ENCODE results near the gene UNC119B.

UNC119B gene

GRCh38 chr12:120677765-120678473 is 32.3 kb upstream of the UNC119B start:
- no peak for TF ChIP-seq CTCF (IDR thresholded peaks at IDR 0.05)
- H3K36me3 ChIP-seq = no peaks in the 10 kb centered on the region
- H3K27me3 ChIP-seq = no peaks in the 10 kb centered on the region
- H3K4me3 ChIP-seq (ENCODE audit: low read depth in 1 of 2, low read length in 1 of 2) = no peak overlapping the region
- H3K9me3 ChIP-seq = no peaks in the 10 kb centered on the region
- H3K4me1 ChIP-seq (ENCODE audit: control insufficient read depth in 1 of 2, insufficient read depth in 1 of 2, low read depth in 1 of 2, low read length in 1 of 2) = no peaks in the 10 kb centered on the region
- no peak overlapping the region for H3K27ac ChIP-seq

- TF ChIP-seq CTCF (IDR thresholded peaks at IDR 0.05) = no peak
- Histone ChIP-seq H3K27me3 (no peaks in the 10 kb centered on the region), H3K4me1 (ENCODE audit: control insufficient read depth in 1 of 2, insufficient read depth in 1 of 2, low read depth in 1 of 2, low read length in 1 of 2) (no peaks in the 10 kb centered on the region), H3K4me3 (ENCODE audit: low read depth in 1 of 2, low read length in 1 of 2) (no peak overlapping the region), H3K27ac (no peak overlapping the region), H3K9me3 (no peaks in the 10 kb centered on the region), H3K36me3 (no peaks in the 10 kb centered on the region)
These were observed 31.7 kb upstream of the UNC119B start for GRCh38 chr12:120678572-120678971.

- no peak for TF ChIP-seq CTCF (IDR thresholded peaks at IDR 0.05)
- Histone ChIP-seq H3K36me3 (no peaks in the 10 kb centered on the region), H3K9me3 (no peaks in the 10 kb centered on the region), H3K27me3 (no peaks in the 10 kb centered on the region), H3K27ac (no peak overlapping the region), H3K4me3 (ENCODE audit: low read depth in 1 of 2, low read length in 1 of 2) (no peak overlapping the region), H3K4me1 (ENCODE audit: control insufficient read depth in 1 of 2, insufficient read depth in 1 of 2, low read depth in 1 of 2, low read length in 1 of 2) (peaks cover 7 to 8% of the 10 kb centered on the region in 2 experiments)
These were observed 30.0 kb upstream of the UNC119B start for GRCh38 chr12:120680165-120680738.

GRCh38 chr12:120684523-120684932 is 25.7 kb upstream of the UNC119B start:
- Histone ChIP-seq H3K4me3 (ENCODE audit: low read depth in 1 of 2, low read length in 1 of 2) (no peak overlapping the region), H3K27ac (peak overlapping the region; percentile 33)

GRCh38 chr12:120685522-120685921 is 24.7 kb upstream of the UNC119B start:
- H3K4me1 ChIP-seq (ENCODE audit: control insufficient read depth in 1 of 2, insufficient read depth in 1 of 2, low read depth in 1 of 2, low read length in 1 of 2) = peaks cover 43 to 46% of the 10 kb centered on the region in 2 experiments
- no peaks in the 10 kb centered on the region for H3K36me3 ChIP-seq
- no peaks in the 10 kb centered on the region for H3K9me3 ChIP-seq
- H3K27me3 ChIP-seq = no peaks in the 10 kb centered on the region
- TF ChIP-seq CTCF (IDR thresholded peaks at IDR 0.05) = no peak
- H3K4me3 ChIP-seq (ENCODE audit: low read depth in 1 of 2, low read length in 1 of 2) = peak overlapping the region in 1 of 2 experiments; percentile 97
- H3K27ac ChIP-seq = peak overlapping the region; percentile 92

More at GRCh38 chr12:120684523-120684932, 25.7 kb upstream of the UNC119B start:
- H3K36me3 ChIP-seq = no peaks in the 10 kb centered on the region
- no peaks in the 10 kb centered on the region for H3K27me3 ChIP-seq
- TF ChIP-seq CTCF (IDR thresholded peaks at IDR 0.05) = no peak
- peaks cover 41 to 43% of the 10 kb centered on the region in 2 experiments for H3K4me1 ChIP-seq (ENCODE audit: control insufficient read depth in 1 of 2, insufficient read depth in 1 of 2, low read depth in 1 of 2, low read length in 1 of 2)
- no peaks in the 10 kb centered on the region for H3K9me3 ChIP-seq
